ENCODE measurements around the gene MAST4.
A peak's percentile ranks its signal among the peaks of the same experiment; 100 is the strongest.

MAST4 gene

GRCh38 chr5:66704790-66705425 lies 108.7 kb downstream of the MAST4 start:
- H3K79me1 ChIP-seq (replicated peaks; ENCODE audit: low read length, poor library complexity, severe bottlenecking), result no peaks in the 10 kb centered on the region
- H3K9ac ChIP-seq (ENCODE audit: low read length), result no peak overlapping the region
- no peak overlapping the region for H3K4me2 ChIP-seq (ENCODE audit: low read length, poor library complexity, severe bottlenecking)
- H3K27me3 ChIP-seq (ENCODE audit: control insufficient read depth in 1 of 2, insufficient read depth in 1 of 2, low read length in 2 of 2), result peaks cover 4 to 7% of the 10 kb centered on the region in 2 experiments
- no peak overlapping the region for H2AFZ ChIP-seq (ENCODE audit: low read depth, low read length)
- H3K4ac ChIP-seq (ENCODE audit: low read depth in 1 of 2, low read length in 2 of 2), result no peak overlapping the region
- H3K4me1 ChIP-seq (ENCODE audit: control insufficient read depth, insufficient read depth, low read depth, low read length), result no peaks in the 10 kb centered on the region
- H2AK5ac ChIP-seq (ENCODE audit: low read length, severe bottlenecking), result no peak overlapping the region
- 30% methylated on average over 2 of the region's 3 CpGs for WGBS
- no peak overlapping the region for H3K4me3 ChIP-seq (ENCODE audit: insufficient read depth in 1 of 2, low read depth in 1 of 2, low read length in 2 of 2)
- no peak overlapping the region for H3K23ac ChIP-seq (ENCODE audit: low read length in 2 of 2)
- H4K91ac ChIP-seq (ENCODE audit: low read length), result no peak overlapping the region
- no peak overlapping the region for H3K14ac ChIP-seq (ENCODE audit: low read length in 2 of 2)
- no peak overlapping the region for H2BK120ac ChIP-seq (ENCODE audit: low read depth, low read length)
- H3K27ac ChIP-seq (ENCODE audit: low read length, poor library complexity, severe bottlenecking), result no peak overlapping the region
- H3K18ac ChIP-seq (ENCODE audit: low read depth in 1 of 2, low read length in 2 of 2), result no peak overlapping the region
- H4K8ac ChIP-seq (ENCODE audit: low read length), result no peak overlapping the region
- DNase-seq, result peak; percentile 33
- H2BK5ac ChIP-seq (ENCODE audit: low read depth, low read length, poor library complexity, severe bottlenecking), result no peak overlapping the region
- no peak overlapping the region for H2BK12ac ChIP-seq (ENCODE audit: low read length in 2 of 2)
- no peaks in the 10 kb centered on the region for H3K36me3 ChIP-seq (ENCODE audit: control insufficient read depth in 1 of 2, insufficient read depth in 2 of 2, low read depth in 1 of 2, low read length in 2 of 2)
- no peak overlapping the region for H2BK15ac ChIP-seq (ENCODE audit: low read depth, poor library complexity, severe bottlenecking)
- no peaks in the 10 kb centered on the region for H3K9me3 ChIP-seq (ENCODE audit: control insufficient read depth, low read length)

- H4K8ac ChIP-seq (ENCODE audit: low read length), result no peak overlapping the region
- H3K9me3 ChIP-seq (ENCODE audit: control insufficient read depth, low read length), result peaks cover 6% of the 10 kb centered on the region
- no peak overlapping the region for H2BK5ac ChIP-seq (ENCODE audit: low read depth, low read length, poor library complexity, severe bottlenecking)
- H3K9ac ChIP-seq (ENCODE audit: low read length), result no peak overlapping the region
- no peaks in the 10 kb centered on the region for H3K4me1 ChIP-seq (ENCODE audit: control insufficient read depth, insufficient read depth, low read depth, low read length)
- no peak overlapping the region for H2BK15ac ChIP-seq (ENCODE audit: low read depth, poor library complexity, severe bottlenecking)
- no peaks in the 10 kb centered on the region for H3K27me3 ChIP-seq (ENCODE audit: control insufficient read depth in 1 of 2, insufficient read depth in 1 of 2, low read length in 2 of 2)
- H2AK5ac ChIP-seq (ENCODE audit: low read length, severe bottlenecking), result no peak overlapping the region
- no peak overlapping the region for H4K91ac ChIP-seq (ENCODE audit: low read length)
- no peak overlapping the region for H3K4me2 ChIP-seq (ENCODE audit: low read length, poor library complexity, severe bottlenecking)
- DNase-seq, result no peak
- no peak overlapping the region for H3K4ac ChIP-seq (ENCODE audit: low read depth in 1 of 2, low read length in 2 of 2)
- H3K23ac ChIP-seq (ENCODE audit: low read length in 2 of 2), result no peak overlapping the region
- H3K14ac ChIP-seq (ENCODE audit: low read length in 2 of 2), result no peak overlapping the region
- no CpG with 5 or more reads among the region's 1 CpG for WGBS
- H3K27ac ChIP-seq (ENCODE audit: low read length, poor library complexity, severe bottlenecking), result no peak overlapping the region
- H2BK12ac ChIP-seq (ENCODE audit: low read length in 2 of 2), result no peak overlapping the region
- H3K79me1 ChIP-seq (replicated peaks; ENCODE audit: low read length, poor library complexity, severe bottlenecking), result no peaks in the 10 kb centered on the region
- H3K4me3 ChIP-seq (ENCODE audit: insufficient read depth in 1 of 2, low read depth in 1 of 2, low read length in 2 of 2), result no peak overlapping the region
- no peak overlapping the region for H2AFZ ChIP-seq (ENCODE audit: low read depth, low read length)
- no peaks in the 10 kb centered on the region for H3K36me3 ChIP-seq (ENCODE audit: control insufficient read depth in 1 of 2, insufficient read depth in 2 of 2, low read depth in 1 of 2, low read length in 2 of 2)
- H3K18ac ChIP-seq (ENCODE audit: low read depth in 1 of 2, low read length in 2 of 2), result no peak overlapping the region
- H2BK120ac ChIP-seq (ENCODE audit: low read depth, low read length), result no peak overlapping the region
These were observed 112.2 kb downstream of the MAST4 start for GRCh38 chr5:66708368-66708767.

- Histone ChIP-seq H3K18ac (ENCODE audit: low read depth in 1 of 2, low read length in 2 of 2) (no peak overlapping the region), H3K23ac (ENCODE audit: low read length in 2 of 2) (no peak overlapping the region), H2BK12ac (ENCODE audit: low read length in 2 of 2) (no peak overlapping the region), H3K4me3 (ENCODE audit: insufficient read depth in 1 of 2, low read depth in 1 of 2, low read length in 2 of 2) (no peak overlapping the region), H3K9me3 (ENCODE audit: control insufficient read depth, low read length) (peaks cover 6% of the 10 kb centered on the region), H3K4ac (ENCODE audit: low read depth in 1 of 2, low read length in 2 of 2) (no peak overlapping the region), H3K9ac (ENCODE audit: low read length) (no peak overlapping the region), H2AK5ac (ENCODE audit: low read length, severe bottlenecking) (no peak overlapping the region), H2AFZ (ENCODE audit: low read depth, low read length) (no peak overlapping the region), H3K4me2 (ENCODE audit: low read length, poor library complexity, severe bottlenecking) (no peak overlapping the region), H2BK15ac (ENCODE audit: low read depth, poor library complexity, severe bottlenecking) (no peak overlapping the region), H2BK5ac (ENCODE audit: low read depth, low read length, poor library complexity, severe bottlenecking) (no peak overlapping the region), H3K27ac (ENCODE audit: low read length, poor library complexity, severe bottlenecking) (no peak overlapping the region), H3K27me3 (ENCODE audit: control insufficient read depth in 1 of 2, insufficient read depth in 1 of 2, low read length in 2 of 2) (no peaks in the 10 kb centered on the region), H2BK120ac (ENCODE audit: low read depth, low read length) (no peak overlapping the region), H3K14ac (ENCODE audit: low read length in 2 of 2) (no peak overlapping the region), H3K4me1 (ENCODE audit: control insufficient read depth, insufficient read depth, low read depth, low read length) (no peaks in the 10 kb centered on the region), H3K36me3 (ENCODE audit: control insufficient read depth in 1 of 2, insufficient read depth in 2 of 2, low read depth in 1 of 2, low read length in 2 of 2) (no peaks in the 10 kb centered on the region), H3K79me1 (replicated peaks; ENCODE audit: low read length, poor library complexity, severe bottlenecking) (no peaks in the 10 kb centered on the region), H4K8ac (ENCODE audit: low read length) (no peak overlapping the region), H4K91ac (ENCODE audit: low read length) (no peak overlapping the region)
- WGBS, result 88% methylated on average over 4 of the region's 5 CpGs
- DNase-seq, result no peak
These were observed 114.4 kb downstream of the MAST4 start for GRCh38 chr5:66710557-66711088.

GRCh38 chr5:66713998-66714397 lies 117.8 kb downstream of the MAST4 start:
- Histone ChIP-seq H3K4me1 (ENCODE audit: control insufficient read depth, insufficient read depth, low read depth, low read length) (no peaks in the 10 kb centered on the region), H3K23ac (ENCODE audit: low read length in 2 of 2) (no peak overlapping the region), H2AK5ac (ENCODE audit: low read length, severe bottlenecking) (no peak overlapping the region), H3K4me2 (ENCODE audit: low read length, poor library complexity, severe bottlenecking) (no peak overlapping the region), H3K4me3 (ENCODE audit: insufficient read depth in 1 of 2, low read depth in 1 of 2, low read length in 2 of 2) (no peak overlapping the region), H3K18ac (ENCODE audit: low read depth in 1 of 2, low read length in 2 of 2) (no peak overlapping the region), H3K14ac (ENCODE audit: low read length in 2 of 2) (no peak overlapping the region), H4K91ac (ENCODE audit: low read length) (no peak overlapping the region), H3K9ac (ENCODE audit: low read length) (no peak overlapping the region), H2AFZ (ENCODE audit: low read depth, low read length) (no peak overlapping the region), H3K27ac (ENCODE audit: low read length, poor library complexity, severe bottlenecking) (no peak overlapping the region), H4K8ac (ENCODE audit: low read length) (no peak overlapping the region), H3K9me3 (ENCODE audit: control insufficient read depth, low read length) (peaks cover 6% of the 10 kb centered on the region), H2BK5ac (ENCODE audit: low read depth, low read length, poor library complexity, severe bottlenecking) (no peak overlapping the region), H3K79me1 (replicated peaks; ENCODE audit: low read length, poor library complexity, severe bottlenecking) (no peaks in the 10 kb centered on the region), H3K27me3 (ENCODE audit: control insufficient read depth in 1 of 2, insufficient read depth in 1 of 2, low read length in 2 of 2) (no peaks in the 10 kb centered on the region), H2BK15ac (ENCODE audit: low read depth, poor library complexity, severe bottlenecking) (no peak overlapping the region), H2BK12ac (ENCODE audit: low read length in 2 of 2) (no peak overlapping the region), H3K4ac (ENCODE audit: low read depth in 1 of 2, low read length in 2 of 2) (no peak overlapping the region), H2BK120ac (ENCODE audit: low read depth, low read length) (no peak overlapping the region), H3K36me3 (ENCODE audit: control insufficient read depth in 1 of 2, insufficient read depth in 2 of 2, low read depth in 1 of 2, low read length in 2 of 2) (no peaks in the 10 kb centered on the region)
- 78% methylated on average over 2 of the region's 3 CpGs for WGBS
- peak; percentile 28 for DNase-seq
